Activated T-cell treated with anti-CD3 and anti-CD28 coated beads for 4 hours (primary cell): ENCODE results near the gene CA12.
"Not testable (repeated sequence)": the region's sequence is repeated elsewhere in the genome, so short reads cannot be mapped to it uniquely, and the experiment has no call there.

Experiments
- DNase-seq: peaks from one replicate; pipeline ENCODE4 v3.0.0-alpha.2; 2020

Gene CA12

DNA sequence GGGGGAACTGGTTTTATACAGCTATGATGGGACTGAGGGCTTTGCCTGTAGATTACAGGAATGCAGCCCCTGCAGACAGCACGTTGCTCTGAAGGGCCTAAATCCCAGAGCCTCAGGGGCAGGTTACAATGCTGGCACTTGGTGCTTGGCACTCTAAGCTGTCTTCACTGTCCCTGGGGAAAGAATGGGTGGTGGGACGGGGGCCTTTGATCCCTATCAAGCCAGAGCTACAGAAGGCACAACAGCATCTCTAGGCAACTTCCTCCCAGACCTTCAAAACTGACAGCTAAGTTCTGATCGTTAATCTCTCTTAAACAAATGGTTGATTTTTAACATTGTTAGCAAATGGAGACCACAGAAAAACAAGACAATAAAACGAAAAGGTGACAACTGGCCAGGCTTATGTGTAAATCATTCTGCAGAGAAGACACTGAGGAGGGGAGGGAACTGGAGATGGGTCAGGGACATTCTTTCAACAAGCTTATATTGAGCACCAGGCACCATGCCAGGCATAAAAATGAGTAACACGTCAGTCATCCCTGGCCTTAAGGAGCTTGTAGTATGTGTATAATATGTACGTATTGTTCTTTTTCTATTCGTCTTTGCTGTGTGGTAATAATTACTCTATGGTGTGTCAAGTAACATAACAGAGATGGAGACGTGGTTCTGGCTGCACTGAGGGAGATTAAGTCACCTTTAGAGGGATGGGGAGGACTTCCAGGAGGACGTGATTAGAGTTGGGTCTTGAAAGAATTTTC lies 49.1 kb downstream of the CA12 start:
- no peak for DNase-seq

DNA sequence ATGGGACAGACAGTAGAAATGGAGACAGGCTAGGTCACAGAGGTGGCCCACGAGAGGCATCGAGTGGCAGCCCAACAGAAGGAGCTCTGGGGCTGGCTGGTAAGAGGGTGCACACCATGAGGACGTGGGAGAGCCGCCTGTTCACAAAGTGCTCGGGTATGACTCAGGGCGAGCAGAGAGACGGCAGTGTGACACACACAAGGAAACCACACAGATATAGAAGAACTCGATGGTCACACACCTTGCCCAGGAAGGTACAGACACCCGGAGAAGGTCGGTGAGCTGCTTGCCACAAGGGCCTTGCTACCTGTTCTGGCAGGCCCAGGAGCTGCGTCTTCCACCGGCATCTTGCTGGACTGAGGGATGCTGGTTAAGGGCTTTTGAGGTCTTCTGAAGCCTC lies 50.2 kb downstream of the CA12 start:
- DNase-seq, result no peak

DNA sequence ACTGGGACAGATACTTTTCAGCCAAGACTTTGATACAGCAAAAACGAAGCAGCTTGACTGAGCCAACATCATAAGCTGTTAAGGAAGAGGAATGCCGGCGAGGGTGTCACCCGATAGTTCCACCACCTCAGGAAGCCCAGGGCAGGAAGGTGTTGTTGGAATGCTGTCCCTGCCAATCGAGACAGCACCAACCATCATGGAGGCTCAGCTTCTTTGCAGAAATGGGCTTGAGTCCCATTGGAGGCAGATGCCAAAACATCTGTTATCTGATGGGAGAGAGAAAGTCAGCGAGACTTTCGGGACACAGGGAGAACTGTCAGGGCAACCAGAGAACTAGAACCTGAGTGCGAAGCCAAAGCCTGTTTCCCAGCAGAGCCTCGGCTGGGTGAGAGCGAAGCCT lies 50.7 kb downstream of the CA12 start:
- DNase-seq, result no peak

DNA sequence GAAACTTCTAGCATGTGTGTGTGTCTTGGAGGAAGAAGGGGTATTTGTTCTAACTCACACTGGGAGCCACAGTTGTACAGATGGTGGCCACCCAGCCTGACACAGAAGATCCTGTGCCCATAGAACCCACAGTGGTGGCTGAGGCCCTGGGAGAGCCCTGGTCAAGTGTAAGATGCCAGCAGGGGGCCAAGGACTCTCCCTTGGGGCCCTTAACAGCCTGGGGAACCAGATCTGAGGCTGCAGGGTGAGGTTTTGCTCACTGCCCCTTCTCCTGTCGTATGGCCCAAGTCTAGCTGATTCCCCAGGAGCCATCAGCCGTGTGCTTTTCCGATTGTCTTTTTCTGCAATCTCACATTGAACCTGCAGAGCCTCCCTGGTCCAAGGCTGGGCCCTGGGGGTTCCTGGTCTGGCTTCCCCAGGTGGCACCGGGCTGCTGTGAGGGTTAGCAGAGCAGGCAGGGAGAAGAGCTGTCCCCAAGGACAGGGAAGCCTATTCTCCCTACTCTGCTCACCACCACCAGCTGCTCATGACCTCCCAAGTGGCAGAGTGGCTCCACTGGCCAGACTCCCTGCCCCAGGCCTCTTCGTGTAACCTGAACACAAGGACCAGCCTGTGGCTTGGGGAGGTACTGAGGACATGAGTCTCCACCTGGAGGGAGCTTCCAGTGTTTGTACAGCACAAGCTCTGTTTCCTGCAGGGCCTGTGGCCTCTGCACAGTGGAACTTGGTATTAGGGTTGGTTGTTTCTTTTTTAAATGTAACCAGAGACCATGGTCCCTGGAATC lies 51.9 kb downstream of the CA12 start:
- no peak for DNase-seq

DNA sequence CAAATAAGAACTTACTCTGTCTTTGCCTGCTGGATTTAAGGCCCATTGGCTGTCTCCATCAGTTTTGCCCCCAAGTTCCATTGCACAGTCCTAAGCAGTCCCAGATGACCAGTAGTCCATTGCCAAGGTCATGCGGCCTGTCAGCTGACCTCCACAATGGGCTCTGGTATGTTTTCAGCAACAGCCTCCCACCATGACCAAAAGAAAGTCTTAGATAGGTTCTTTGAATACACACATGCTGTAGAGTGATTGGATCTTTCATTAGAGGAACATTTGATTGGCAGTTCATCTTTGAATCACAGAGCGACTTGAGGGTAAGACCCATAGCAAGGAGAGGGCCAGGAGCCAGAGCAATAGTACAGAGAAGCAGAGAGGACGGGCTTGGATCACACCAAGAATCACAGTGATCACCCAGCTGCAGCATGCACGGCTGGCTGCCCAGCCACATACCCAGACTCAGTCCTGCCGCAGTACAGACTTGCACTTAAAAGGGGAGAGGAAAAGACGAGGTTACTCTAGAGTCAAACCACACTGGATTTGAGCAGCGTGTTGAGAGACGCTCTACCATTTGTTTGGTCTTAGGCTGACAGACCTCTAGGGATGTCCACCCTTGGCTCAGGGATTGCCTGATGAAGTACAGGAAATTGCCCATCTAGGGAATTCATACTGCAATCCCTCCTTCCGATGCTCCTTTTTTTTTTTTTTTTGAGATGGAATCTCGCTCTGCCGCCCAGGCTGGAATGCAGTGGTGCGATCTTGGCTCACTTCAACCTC lies 53.8 kb downstream of the CA12 start:
- no peak for DNase-seq

DNA sequence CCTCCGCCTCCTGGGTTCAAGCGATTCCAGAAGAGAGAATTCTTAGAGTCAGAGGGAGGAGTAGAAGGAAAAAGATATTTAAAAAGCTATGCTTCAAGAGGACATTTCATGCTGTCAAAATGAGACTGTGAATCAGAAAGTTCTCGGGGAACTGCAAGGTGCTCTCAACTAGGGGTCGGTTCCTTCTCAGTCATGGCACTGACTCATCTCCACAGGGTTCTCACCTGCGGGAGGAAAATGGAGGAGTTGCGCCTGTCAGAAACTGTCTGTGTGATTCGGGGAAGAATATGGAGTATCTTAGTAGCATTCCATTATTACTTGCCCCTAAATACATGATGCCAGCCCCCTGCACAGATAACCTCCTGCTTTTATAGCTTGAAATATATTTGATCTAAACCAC lies 56.9 kb downstream of the CA12 start:
- DNase-seq, result no peak

DNA sequence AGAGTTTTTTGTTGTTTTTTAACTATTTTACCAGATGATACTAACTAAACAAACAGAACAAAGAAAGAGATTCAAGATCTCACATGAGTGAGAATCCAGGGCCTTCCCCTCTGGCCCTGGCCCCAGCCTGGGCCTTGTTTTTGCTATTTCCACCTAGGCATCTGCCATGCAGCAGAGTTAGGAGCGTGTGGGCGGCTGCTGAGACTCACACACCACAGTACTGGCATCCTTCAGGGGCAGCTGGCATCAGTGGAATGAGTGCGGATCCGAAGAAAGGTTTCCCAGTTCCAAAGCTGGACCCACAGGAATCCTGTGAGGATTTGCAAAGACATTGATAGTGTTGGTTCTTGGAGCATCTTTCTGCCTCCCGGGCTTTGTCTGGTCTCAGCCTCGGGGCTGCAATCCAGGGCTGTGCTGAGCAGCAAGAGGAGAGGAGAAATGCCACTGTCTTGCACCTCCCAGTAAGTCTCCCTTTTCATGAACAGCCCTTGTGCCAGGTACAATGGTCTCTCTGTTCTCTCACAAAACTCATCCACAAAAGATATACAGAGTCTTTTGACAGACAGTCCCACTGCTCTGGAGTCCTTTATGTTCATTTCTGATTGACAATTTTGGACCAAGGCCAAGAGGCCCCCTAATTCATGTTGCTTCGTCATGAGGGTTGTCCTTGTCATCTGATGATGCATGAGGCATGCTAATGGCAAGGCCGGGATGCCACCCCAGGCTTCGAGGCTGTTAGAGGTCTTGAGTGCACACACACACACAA lies 57.7 kb downstream of the CA12 start:
- no peak for DNase-seq

DNA sequence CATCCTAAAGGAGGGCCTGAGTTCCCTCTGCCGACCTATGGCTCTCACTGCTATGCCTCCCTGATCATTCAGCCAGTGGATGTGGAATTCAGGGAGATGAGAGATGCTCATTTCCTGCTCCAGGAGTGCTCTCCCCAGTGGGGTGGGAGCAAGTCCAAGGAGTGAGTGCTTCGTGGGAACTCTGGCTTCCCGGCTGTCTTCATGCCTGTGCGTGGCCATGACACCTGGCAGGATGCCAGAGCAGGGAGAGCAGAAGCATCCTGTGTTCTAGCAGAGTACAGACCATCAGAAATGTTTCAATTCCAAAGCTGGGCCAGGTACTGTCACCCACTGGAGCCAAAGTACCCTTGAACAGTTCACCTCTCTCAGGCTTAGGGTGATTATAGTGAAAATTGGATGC lies 59.1 kb downstream of the CA12 start:
- DNase-seq, result no peak

DNA sequence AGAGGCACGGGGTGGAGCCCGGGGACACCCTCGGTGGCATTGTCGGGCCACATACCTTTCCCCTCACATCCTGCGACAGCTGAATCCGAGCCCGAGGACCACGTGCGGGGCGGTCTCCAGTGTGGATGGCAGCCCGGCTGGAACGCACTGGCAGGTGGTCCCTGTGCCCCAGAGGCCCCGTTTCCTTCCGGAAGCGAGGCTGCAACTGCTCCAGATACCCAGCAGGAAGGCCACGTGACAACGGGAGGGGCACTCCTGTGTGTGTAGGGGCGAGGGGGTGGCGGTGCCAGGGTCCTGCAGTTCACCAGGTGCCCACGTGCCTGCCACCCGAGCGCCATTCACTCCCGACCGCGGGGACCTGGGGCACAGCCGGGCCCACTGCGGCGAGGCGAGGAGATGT lies 60.2 kb downstream of the CA12 start:
- no peak for DNase-seq

DNA sequence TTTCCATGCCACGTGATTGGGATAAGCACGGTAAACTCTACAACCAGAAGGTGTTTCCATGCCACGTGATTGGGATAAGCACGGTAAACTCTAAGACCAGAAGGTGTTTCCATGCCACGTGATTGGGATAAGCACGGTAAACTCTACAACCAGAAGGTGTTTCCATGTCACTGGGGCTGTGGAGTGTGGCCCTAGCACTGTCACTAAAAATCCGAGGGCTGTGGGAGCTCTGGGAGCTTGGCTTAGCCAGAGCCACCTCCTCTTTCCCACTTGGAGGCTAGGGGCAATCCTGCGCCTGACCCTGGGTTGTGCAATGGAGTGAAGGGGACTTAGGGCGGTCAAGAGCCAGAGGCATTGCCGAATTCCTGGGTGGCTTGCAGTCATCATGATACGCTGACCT lies 60.7 kb downstream of the CA12 start:
- DNase-seq, result not testable (repeated sequence)

DNA sequence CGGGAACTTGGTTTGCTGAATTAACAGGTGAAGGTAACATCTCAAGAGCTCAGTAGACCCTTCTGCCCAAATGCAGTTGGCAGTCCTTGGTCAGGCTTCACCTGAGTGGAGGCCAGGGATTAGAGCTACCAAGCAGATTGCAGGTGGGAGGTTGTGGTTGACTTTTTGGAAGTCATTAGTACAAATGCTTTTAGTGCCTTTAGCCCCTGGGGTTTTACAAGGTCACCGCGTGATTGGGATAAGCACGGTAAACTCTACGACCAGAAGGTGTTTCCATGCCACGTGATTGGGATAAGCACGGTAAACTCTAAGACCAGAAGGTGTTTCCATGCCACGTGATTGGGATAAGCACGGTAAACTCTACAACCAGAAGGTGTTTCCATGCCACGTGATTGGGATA lies 61.2 kb downstream of the CA12 start:
- DNase-seq, result not testable (repeated sequence)

DNA sequence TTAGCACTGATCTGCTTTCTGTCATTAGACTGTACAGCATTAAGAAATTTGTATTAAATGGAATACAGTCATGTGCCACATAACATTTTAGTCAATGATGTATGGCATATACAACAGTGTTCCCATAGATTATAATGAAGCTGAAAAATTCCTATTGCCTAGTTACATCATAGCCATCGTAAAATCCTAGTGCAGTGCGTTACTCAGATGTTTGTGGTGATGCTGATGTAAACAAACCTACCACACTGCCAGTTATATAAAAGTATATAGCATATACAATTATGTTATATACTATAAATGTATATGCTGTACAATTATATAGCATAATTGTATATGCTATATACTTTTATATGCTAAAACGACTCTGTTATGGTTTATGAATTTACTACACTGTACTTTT lies 62.6 kb downstream of the CA12 start:
- DNase-seq, result no peak

DNA sequence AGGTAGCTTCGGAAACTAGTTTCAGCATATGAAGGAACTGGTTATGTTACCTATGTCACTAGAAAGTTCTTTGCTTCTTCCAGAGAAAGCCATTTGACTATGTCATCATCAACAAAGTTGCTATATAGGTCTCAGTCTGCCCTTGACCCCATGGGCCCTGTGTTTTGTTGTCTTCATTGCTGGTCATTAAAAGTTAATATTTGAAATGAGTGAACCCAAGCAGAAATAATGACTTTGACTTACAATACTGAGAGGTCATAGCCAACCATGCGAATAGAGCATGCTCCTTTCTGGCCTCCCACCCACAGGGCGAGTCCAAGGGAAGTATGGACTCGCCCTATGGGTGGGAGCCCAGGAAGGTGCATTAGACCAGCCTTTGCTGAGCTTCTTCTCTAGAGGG lies 63.3 kb downstream of the CA12 start:
- DNase-seq, result no peak

DNA sequence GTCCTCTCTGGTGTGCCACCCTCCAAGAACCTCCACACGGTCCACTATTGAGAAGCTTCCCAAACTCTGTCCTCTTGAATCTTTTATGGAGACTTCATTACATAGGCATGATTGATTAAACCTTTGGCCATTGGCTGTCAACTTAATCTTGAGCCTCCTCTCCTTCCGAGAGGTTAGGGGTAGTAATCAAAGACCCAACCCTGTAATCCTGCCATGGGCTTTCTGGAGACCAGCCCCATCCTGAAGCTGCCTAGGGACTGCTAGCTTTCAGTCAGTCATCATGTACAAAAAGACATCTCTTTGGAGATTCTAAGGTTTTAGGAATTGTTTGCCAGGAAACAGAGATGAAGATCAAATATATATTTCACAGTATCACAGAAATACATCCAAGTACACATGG lies 67.2 kb downstream of the CA12 start:
- DNase-seq, result no peak

DNA sequence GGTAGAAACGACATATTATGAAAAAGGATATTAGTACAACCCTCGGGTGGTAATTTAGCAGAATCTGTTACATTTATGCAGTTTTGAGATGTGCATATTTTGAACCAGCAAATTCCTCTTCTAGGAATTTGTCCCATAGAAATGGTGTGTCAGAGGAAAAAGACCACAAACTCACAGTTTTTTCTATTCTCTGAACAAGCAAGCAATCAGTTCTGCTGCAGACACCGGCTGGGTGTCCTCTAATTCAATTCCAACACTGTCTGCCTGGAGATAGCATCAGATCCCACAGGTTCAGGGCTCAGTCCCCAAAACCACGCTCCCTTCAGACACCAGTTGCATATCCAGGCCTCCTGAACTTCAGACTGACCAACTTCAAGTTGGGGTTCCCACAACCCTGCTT lies 67.8 kb downstream of the CA12 start:
- DNase-seq, result no peak

DNA sequence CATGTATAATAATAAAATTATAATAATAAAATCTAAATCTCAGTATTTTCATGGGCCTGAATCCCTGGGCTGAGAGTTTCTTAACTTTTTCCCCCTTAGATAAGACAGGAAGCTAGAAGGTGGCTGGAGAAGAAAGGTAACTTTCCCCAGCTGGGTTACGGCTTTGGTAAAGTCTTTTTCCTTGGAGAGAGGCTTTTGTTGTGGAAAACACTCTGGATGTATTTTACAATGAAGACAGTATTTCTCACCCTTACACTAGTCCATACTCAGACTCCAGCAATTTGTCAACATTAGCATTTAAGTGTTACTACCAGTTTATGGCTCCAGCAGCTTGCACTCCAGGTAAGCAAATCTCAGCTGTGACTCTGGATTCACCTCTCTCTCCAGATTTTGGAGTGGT lies 69.4 kb downstream of the CA12 start:
- DNase-seq, result no peak

DNA sequence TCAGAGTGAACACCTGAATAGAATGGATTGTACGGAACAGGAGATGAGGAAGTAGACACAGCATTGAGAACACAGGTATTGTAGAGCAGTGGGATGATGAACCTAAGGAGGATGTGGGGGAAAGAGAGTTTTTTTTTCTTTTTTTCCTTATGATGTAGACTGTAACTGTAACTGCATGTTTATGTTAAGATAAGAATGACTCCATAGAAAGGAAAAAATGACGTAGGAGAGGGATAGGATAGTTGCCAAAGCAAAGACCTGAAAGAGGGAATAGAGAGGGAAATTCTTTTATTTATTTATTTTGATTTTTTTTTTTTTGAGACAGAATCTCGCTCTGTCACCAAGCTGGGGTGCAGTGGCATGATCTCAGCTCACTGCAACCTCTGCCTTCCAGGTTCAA lies 71.0 kb downstream of the CA12 start:
- DNase-seq, result no peak

DNA sequence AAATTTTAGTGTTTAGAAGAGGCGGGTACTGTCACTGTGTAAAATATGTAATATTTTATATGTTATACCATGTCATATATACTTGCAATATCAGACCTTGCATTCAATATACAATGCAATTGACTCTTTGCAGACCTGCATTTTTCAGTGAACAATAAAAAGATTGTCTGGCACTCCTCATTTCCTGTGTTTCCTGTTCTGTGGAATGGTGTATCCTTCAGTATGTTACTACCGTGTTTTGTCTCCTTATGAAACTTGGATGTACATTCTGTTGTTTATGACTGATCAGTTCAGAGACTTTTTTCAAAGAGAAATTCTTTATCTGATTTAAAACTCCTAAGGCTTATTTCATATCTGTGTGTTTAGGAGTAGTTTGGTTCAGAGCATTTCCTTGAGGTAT lies 72.7 kb downstream of the CA12 start:
- no peak for DNase-seq

DNA sequence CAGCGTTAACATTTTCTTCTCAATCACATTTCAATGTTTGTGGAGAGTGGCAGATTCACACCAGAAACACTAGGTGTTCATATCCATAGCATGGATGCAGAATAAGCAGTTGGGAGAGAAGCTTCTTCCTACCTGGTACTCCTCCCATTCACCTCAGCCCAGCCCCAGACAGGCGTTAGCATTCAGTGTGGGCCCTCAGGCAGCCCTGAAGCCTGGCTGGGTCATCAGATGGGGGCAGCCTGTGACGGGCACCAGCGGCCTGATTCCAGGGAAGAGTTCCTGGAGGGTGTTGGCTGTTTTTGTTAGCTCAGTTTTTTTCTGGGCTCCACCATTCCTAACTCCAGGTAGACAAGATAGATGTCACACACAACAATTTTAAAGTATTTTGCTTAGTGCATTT lies 73.2 kb downstream of the CA12 start:
- DNase-seq, result no peak

DNA sequence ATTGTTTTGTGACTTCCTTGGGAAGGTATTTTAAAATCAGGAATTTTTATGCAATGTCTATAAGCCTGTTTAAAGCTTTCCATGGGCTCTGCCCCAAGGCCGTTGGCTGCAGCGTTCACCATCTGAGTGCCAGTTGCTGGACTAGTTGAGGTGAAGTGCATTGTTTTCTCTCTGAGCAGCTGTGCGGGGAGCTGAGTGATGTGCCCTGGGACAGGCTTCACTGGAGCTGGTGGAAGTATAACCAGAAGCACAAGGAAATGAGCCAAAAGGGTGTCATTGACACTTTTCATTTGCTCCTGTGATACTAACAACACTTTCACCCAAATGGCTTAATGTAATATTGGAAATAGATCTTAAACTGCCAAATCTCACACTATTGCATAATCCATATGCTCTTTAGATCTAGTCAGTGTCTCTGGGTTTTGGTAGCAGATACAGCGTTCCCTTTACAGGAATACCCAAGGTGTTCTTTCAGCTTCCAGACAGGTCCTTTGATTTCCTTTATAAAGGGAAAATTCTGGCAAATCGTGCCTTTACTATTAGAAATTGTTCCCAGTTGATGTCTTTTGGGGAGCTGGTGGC lies 75.1 kb downstream of the CA12 start:
- DNase-seq, result no peak

DNA sequence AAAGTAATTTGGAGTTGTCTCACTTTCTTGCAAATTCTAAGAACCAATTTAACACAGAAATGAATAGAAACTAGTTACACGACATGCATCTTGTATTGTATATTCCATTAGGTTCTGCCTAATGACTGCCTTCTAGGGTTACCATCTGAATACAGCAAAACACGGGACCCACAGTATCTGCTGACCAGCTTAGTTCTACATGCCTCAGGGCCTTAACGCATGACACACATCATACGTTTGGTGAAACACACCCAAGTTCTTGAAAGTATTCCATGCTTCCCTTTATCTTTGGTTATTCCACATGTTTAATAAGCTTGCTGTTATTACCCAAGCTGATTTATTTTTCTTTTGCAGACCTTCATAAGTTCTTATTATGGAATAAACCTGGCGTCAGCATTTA lies 76.4 kb downstream of the CA12 start:
- no peak for DNase-seq

DNA sequence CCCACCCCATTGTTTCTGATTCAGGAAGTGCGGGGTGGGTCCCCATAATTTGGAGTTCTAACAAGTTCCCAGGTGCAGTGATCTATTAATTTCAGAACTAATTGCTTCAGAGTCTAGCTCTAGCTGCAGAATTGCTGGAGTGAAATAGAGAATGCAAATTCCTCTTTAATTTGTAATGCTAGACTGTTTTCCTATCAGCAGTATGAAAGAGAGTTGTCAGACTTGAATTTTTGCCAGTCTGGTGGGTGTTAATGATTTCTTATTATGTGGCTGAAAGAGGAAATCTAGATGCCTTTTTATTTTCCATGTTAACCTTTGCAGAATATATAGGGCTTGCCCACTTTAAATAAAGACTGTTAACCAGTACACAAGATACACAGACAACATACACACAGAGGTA lies 80.6 kb downstream of the CA12 start:
- no peak for DNase-seq
